ENCODE measurements around the gene SERTAD4.

DNA sequence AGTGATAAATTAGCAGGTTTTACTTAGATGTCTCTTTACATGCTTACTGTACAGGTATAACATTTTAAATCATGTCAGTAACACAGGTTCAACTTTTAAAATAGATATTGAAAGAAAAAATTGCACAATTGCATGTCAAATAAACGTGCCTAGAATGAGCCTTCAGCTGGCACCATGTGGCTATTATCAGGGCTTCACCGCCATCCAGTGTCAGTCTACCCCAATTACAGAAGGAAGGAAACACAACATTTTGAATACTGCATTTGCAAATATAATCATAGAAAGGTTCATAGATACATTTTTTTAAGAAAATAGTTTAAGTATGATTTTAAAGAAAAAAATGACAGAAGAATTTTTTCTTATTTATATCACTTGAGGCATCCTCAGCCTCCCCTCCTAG, 47.5 kb upstream of the SERTAD4 start:
- TF ChIP-seq, protein P1, sequence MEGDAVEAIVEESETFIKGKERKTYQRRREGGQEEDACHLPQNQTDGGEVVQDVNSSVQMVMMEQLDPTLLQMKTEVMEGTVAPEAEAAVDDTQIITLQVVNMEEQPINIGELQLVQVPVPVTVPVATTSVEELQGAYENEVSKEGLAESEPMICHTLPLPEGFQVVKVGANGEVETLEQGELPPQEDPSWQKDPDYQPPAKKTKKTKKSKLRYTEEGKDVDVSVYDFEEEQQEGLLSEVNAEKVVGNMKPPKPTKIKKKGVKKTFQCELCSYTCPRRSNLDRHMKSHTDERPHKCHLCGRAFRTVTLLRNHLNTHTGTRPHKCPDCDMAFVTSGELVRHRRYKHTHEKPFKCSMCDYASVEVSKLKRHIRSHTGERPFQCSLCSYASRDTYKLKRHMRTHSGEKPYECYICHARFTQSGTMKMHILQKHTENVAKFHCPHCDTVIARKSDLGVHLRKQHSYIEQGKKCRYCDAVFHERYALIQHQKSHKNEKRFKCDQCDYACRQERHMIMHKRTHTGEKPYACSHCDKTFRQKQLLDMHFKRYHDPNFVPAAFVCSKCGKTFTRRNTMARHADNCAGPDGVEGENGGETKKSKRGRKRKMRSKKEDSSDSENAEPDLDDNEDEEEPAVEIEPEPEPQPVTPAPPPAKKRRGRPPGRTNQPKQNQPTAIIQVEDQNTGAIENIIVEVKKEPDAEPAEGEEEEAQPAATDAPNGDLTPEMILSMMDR (IDR thresholded peaks at IDR 0.05; ENCODE audit: poor library complexity): no peak
- TF ChIP-seq EZH2phosphoT487 (IDR thresholded peaks at IDR 0.05; ENCODE audit: low read depth, severe bottlenecking, unreplicated experiment) (no peak), EZH2 (IDR thresholded peaks at IDR 0.05; ENCODE audit: borderline replicate concordance) (no peak)

Data from hepatocyte (in vitro differentiated cells).